Suprapubic skin (tissue), 4 donors: ENCODE data around the gene ZBTB17.

Experiments used
- EP300 ChIP-seq: sonication (generic); formaldehyde crosslinking; IDR thresholded peaks from one replicate; pipeline ENCODE4 v1.6.1; 2017; ENCODE audit warnings: antibody characterized with exemption
- POLR2A ChIP-seq, 2 donors: fragments of 450-650 bp; IDR thresholded peaks; one replicate each; pipeline ENCODE4 v1.6.1; 2017; ENCODE audit warnings: antibody characterized with exemption in 2 of 2, mild to moderate bottlenecking in 2 of 2, moderate library complexity in 2 of 2
- POLR2AphosphoS5 ChIP-seq, 3 donors: sonication (generic); formaldehyde crosslinking; IDR thresholded peaks; one replicate each; pipeline ENCODE4 v1.6.1; 2017; ENCODE audit warnings: antibody characterized with exemption in 3 of 3
- TF ChIP-seq, protein P1 (sequence below), 2 donors: fragments of 200-600 bp in 1 of 2; fragments of 450-650 bp in 1 of 2; sonication (generic) in 1 of 2; IDR thresholded peaks; one replicate each; pipeline ENCODE4 v1.5.1; 2016 to 2019; ENCODE audit warnings: antibody characterized with exemption in 2 of 2, mild to moderate bottlenecking in 1 of 2, moderate library complexity in 1 of 2

DNA sequence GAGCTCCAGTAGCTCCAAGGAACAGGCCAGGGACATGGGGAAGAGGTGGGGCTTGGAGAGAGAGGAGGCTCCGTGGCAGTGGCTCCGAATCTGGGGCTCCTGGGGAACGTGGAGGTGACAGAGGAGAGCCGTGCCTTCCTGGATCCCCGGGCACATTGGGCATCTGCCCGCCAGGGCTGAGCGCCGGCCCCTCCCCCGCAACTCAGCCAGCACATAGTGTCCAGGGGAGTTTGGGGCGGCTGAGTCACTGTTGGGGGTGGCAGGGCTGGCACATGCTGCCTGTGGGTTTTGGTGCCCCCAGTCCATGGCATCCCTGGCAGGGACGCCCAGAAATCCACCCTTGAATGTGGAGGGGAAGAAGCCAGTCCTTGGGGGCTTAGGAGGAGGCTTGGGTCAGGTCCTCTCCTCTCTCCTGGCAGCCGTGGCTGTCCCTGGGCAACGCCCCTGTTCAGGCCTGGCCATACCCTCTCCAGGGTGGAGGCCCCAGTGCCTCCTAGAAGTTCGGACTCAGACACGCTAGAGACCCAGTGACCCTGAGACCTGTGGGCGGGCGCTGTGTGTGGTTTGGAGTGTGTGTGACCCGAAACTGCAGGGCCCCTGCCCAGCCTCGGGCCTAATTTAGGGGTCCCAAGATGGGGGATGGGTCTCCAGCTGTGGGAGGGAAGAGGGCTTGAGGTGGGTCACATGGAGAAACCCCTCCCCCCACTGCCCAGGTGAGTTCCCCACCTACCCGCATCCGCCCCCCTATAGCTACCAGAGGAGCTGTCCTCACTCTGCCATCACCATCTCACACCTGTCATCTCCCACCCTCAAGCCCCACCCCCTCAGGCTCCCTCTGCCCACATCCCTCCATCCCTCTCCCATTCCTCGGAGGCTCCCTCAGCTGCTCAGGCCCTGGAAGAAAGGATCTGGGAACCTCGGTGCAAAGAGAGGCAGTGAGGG lies 40.3 kb upstream of the ZBTB17 start:
- TF ChIP-seq, protein P1, sequence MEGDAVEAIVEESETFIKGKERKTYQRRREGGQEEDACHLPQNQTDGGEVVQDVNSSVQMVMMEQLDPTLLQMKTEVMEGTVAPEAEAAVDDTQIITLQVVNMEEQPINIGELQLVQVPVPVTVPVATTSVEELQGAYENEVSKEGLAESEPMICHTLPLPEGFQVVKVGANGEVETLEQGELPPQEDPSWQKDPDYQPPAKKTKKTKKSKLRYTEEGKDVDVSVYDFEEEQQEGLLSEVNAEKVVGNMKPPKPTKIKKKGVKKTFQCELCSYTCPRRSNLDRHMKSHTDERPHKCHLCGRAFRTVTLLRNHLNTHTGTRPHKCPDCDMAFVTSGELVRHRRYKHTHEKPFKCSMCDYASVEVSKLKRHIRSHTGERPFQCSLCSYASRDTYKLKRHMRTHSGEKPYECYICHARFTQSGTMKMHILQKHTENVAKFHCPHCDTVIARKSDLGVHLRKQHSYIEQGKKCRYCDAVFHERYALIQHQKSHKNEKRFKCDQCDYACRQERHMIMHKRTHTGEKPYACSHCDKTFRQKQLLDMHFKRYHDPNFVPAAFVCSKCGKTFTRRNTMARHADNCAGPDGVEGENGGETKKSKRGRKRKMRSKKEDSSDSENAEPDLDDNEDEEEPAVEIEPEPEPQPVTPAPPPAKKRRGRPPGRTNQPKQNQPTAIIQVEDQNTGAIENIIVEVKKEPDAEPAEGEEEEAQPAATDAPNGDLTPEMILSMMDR (IDR thresholded peaks at IDR 0.05): no peak
- peak; percentile 82 for TF ChIP-seq EP300
- no peak for TF ChIP-seq POLR2A (IDR thresholded peaks at IDR 0.05)
- TF ChIP-seq POLR2AphosphoS5 (IDR thresholded peaks at IDR 0.05): no peak
